Inflammatory macrophage treated with lipopolysaccharide for 1 hour (primary cell): ENCODE results near the gene PLCB1.

Experiments
- DNase-seq, 2 donors: peaks; one replicate each; pipeline ENCODE4 v3.0.0-alpha.2; 2020 to 2022

Gene PLCB1

GRCh38 chr20:8213270-8213669, 81.2 kb downstream of the PLCB1 start:
- DNase-seq: no peak

GRCh38 chr20:8213831-8214587, 81.9 kb downstream of the PLCB1 start:
- peak; percentile 68 to 69 for DNase-seq

DNA sequence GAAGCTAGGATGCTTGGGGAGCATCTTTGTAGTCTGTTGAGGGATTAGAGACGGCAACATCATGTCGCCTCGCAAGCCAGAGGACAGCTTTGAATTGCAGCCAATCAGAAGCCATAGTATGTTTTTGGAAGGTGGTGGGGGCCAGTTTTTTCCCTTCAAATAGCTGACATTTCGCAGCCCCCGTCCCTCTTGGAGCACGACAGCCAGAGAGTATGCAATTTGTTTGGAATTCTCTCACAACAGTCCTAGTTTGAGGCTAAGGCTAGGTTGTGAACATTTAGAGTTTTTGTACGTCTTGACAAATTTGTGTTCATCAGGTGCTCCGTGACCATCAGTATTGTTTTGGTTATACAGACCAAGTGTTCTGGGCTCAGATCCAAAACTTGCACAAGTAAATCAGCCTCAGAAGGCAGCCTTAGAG, 83.3 kb downstream of the PLCB1 start:
- DNase-seq: no peak

DNA sequence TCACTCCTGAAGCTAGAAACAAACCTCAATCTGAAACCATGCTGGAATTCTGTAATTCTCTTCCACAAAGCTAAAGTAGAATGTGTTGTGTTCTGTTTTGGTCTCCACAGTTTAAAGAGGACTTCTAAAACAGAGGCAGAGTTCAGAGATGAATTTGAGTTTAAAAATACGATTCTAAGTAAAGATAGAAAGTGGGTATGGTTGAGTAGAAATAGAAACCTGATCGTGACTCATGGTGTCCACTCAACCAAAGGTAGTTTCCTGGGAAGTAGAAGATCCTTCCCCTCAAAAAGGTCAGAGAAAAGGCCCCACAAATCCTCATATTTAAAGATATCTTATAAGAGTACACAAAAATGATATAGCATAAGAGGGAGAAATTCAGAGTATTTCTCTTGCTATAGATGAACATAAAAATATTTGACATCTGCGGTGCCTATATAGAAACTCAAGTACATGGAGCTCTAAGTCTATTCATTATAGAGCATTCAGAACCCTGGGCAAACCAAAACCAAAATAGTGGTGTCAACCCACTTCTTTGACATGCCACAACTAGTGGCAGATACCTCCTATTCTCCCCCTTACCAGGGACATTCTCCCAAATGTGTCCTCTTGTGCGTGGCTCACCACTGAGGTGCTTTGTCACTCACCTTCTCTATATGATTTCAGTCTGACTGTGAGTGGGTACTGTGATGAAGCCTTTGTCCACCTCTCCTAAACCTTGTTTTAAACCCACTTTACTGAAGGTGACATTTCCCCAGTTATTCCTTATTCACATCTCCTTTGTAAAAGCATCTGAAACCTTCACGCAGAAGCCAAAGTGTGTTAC, 84.5 kb downstream of the PLCB1 start:
- DNase-seq: no peak

DNA sequence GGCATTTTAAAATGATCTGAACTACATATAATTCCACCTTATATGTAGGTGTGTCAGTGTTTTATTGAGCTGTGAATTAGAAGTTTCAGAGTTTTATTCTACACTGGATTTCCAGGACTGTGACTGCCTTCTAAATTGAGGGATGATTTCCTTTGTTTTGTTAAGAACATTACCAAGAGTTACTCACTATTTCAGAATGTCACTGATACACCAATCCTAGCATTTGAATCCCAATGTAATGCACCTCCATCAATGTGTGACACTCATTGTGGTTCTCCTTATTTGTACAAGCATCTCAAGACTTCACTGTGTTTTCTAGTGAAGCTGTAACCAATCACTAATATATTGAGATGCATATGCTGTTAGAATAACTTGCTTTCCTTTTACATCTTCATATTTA, 86.8 kb downstream of the PLCB1 start:
- DNase-seq: no peak

DNA sequence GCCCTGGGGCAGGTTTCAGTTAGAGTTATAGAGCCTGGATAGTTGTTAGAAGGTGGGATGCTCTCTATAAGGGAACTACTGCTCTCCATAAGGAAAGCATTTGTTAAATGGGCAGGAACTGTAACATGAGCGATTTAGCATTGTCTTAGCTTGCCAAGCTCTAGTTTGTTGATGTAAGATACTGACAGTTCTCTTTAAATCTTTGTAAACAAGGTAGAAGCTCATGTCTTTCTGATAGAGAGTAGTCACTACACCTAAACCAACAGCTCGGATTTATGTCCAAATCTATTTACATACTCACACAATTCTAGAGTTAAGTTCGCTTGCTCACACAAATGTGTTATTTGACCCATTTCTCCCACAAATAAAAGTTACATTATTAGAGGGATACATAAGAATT, 87.3 kb downstream of the PLCB1 start:
- DNase-seq: no peak

- no peak for DNase-seq
These were observed 88.7 kb downstream of the PLCB1 start for GRCh38 chr20:8220716-8221115.

- DNase-seq: no peak
These were observed 89.9 kb downstream of the PLCB1 start for GRCh38 chr20:8221887-8222419.

GRCh38 chr20:8223091-8223870, 91.2 kb downstream of the PLCB1 start:
- DNase-seq: no peak

DNA sequence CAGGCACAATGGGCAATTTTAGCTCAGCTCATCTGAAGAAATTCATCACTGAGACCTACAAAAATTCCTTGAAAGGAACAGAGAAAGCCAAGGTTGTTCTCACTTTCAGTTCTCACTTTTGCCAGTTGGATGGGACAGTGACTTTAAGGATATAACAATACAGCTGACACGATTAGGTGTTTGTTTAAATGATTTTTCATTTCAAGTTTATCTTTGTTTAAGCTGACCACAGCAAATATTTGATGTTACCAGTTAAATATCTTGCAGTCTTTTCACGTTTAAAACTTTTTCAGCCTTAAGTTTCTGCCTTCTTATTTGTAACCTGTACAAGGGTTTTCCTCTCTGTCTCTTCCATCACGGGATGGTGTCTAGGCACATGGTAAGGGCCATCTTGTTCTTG, 93.6 kb downstream of the PLCB1 start:
- DNase-seq: no peak

- no peak for DNase-seq
These were observed 94.0 kb downstream of the PLCB1 start for GRCh38 chr20:8226106-8226505.

DNA sequence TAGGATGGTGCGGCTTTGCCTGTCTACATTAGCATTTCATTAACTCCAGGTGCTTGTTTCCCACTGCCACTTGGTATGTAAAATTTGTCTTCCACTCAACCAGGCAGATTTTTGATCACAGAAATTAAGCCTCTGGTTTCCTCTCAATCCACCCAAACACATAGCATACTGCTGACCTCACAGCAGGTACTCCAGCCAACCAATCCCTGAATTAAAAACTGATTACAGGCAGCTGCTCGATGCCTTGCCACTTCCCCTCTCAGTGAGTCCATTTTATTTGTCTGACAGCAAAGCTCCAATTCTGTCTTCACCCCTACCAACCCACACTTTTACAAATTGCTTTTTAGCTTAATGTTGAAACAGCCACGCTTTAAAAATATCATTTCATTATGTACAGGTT, 95.2 kb downstream of the PLCB1 start:
- no peak for DNase-seq

DNA sequence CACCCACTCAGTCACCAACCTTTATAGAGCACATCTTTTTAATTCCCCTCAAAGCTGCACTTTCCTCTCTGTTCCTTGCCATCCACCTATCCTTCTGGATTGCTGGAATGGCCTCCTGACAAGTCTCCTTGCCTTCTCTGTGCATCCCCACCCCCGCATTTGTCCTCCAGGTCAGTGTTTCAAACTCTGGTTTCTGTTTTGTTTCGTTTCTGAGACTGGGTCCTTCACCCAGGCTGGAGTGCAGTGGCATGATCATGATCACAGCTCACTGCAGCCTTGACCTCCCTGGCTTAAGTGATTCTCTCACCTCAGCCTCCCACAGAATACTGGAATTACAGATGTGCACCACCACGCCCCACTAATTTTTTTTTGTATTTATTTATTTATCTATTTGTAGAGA, 96.2 kb downstream of the PLCB1 start:
- no peak for DNase-seq

GRCh38 chr20:8229090-8229489, 97.0 kb downstream of the PLCB1 start:
- DNase-seq: no peak

DNA sequence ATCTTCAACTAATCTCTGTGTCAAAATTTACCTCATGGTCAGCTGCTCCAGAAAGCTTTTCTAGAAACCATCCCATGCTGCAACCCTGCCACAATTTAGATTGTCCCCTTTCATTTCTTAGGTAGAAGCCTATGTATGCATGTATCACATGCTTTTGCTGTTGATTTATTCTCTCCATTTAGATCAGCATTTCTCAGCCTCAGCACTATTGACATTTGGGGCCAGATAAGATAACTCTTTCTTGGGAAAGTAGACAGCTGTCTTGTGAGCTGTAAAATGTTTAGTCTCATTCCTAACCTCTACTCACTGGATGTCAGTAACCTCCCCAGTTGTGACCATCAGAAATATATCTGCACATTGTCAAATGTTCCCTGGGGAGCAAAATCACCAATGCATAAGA, 99.0 kb downstream of the PLCB1 start:
- no peak for DNase-seq

DNA sequence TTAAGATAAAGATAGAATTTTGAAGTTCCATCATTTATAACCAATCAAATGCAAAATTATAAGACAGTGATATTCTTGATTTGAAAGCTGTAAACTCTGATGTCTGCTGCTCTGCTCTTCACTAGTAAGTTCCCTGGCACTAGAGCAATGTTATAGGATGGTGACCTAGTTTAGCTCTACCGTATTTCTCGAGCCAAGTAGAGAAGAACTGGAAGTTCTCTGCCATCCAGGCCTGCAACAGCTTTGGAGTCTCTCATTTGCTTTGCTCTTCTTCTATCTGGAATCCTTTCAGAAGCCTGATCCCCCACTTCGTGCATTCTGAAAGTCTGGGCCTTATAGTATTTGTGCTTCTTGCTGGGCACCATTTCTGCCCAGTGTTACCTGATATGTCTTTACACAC, 100.3 kb downstream of the PLCB1 start:
- no peak for DNase-seq

DNA sequence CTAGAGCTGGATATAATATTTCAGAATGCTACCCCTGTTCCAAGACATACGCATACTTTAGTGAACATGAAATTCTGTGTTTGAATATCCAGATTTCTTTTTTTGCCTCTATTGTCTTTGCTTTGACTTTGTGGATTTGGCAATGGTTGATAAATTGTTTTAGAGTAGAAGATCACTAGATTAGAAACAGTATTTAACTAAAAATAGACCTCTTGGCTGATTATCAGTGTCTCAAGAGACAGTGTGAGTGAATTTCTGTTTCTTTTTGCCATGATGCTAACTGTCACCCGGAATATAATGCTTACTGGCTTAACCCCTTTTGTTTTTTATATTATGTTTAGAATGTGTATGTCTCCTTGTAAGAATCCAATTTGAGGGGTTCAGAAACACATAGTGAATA, 102.5 kb downstream of the PLCB1 start:
- no peak for DNase-seq

DNA sequence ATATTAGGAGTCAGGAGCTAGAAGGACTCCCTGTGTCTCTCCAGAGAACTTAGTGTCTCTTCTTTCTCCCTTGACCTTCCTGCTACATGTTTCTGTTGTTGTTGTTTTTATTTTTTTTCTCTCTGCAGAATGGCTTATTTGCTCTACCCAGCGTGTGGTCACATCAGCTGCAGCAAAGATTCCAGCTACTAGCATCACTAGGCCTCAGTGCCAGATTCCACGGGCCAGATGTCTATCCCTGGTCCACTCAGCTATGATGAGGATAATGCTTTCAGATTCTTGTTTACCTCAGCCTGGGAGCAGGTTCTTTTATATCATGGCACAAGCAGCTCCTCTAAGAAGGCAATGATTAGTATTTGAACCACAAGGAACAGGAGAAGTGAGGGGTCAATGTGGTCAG, 110.0 kb downstream of the PLCB1 start:
- DNase-seq: no peak

GRCh38 chr20:8242827-8243724, 111.0 kb downstream of the PLCB1 start:
- DNase-seq: no peak

DNA sequence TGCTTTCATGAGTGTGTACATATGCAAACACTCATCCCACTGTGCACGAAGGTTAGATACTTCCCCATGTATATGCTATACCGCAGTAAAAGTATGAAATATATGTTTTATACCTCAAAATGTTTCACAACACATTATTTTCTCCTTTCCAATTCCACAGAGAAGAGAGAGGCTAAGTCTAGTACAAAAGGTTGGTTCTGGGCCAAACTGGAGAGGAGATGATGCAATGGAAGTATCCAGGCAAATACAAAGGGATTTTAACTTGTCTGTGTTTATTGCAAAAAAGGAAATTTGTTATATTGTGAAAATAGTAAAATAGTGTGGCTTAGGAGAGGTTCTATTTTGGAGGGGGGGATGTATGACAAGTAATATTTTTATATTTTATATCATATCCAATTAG, 112.6 kb downstream of the PLCB1 start:
- no peak for DNase-seq

GRCh38 chr20:8246153-8246552, 114.1 kb downstream of the PLCB1 start:
- no peak for DNase-seq

DNA sequence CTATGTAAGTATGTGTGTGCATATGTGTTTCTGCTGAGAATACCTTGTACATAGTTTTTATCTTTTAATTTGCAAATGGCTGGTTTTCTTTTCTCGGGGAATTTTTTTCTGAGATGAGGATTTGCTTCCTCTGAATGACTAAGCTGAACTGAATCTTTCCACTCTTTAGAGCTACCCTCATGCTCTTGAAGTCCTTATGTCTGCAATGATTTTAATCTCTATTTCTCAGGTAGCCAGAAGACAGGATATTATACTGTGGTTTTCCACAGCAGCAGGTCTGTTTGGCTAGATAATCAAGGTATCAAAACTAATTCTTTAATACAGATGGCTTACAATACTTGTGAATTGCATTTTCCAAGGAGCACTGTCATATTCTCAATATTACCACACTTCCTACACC, 114.7 kb downstream of the PLCB1 start:
- no peak for DNase-seq
